Left ventricle myocardium inferior (tissue), 1 donor: ENCODE results near the gene NXPH2. TPM values are rescaled to one million over a fixed set of nuclear protein-coding genes. Genes with fewer than 3 reads are reported as not detected.

ENCODE experiments used
- DNase-seq: peaks from one replicate; pipeline ENCODE4 v3.0.0-alpha.2; 2020
- H3K27ac ChIP-seq: fragments of 200-600 bp; replicated peaks from 2 replicates; pipeline ENCODE4 v1.8.0; 2021
- H3K27me3 ChIP-seq: fragments of 200-600 bp; 2 replicates; pipeline ENCODE4 v1.8.0; 2021; ENCODE audit warnings: low read depth
- H3K36me3 ChIP-seq: fragments of 200-600 bp; 2 replicates; pipeline ENCODE4 v1.8.0; 2021
- H3K4me1 ChIP-seq: fragments of 200-600 bp; 2 replicates; pipeline ENCODE4 v1.8.0; 2021
- H3K4me3 ChIP-seq: fragments of 200-600 bp; 2 replicates; pipeline ENCODE4 v1.8.0; 2021; ENCODE audit warnings: mild to moderate bottlenecking, moderate library complexity
- H3K9me3 ChIP-seq: fragments of 200-600 bp; replicated peaks from 2 replicates; pipeline ENCODE4 v1.8.0; 2021
- CTCF ChIP-seq: fragments of 200-600 bp; IDR thresholded peaks from 2 replicates; pipeline ENCODE4 v1.8.0; 2021; ENCODE audit warnings: antibody characterized with exemption, mild to moderate bottlenecking, borderline replicate concordance
- intact Hi-C: fragments of 100-400 bp; cut with micrococcal nuclease; formaldehyde crosslinking; loops from one replicate; pipeline ENCODE4 v1.11.0; 2022
- total RNA-seq: library from RNA; stranded (reverse); fragmentation: NEBNext Ultra II Directional; extraction: Animal tissue kit (Norgen Biotek cat#: 25700); gene quantifications from one replicate; pipeline ENCODE4 v1.2.1, GENCODE V29; 2021
- donor health status: DM: no; HTN: yes; CAD: no; lungs with severe emphysema.

Gene NXPH2
- total RNA-seq, 1 donor from 2014 or later: not detected

GRCh38 chr2:138771534-138771933 lies 8.7 kb downstream of the NXPH2 start:
- Histone ChIP-seq H3K9me3 (no peaks in the 10 kb centered on the region), H3K4me1 (no peaks in the 10 kb centered on the region), H3K36me3 (no peaks in the 10 kb centered on the region), H3K27me3 (peaks cover 57% of the 10 kb centered on the region), H3K4me3 (no peak overlapping the region), H3K27ac (no peak overlapping the region)
- intact Hi-C loops: no loop called here
- TF ChIP-seq CTCF: no peak
- no peak for DNase-seq

- no peaks in the 10 kb centered on the region for H3K4me1 ChIP-seq
- no peaks in the 10 kb centered on the region for H3K36me3 ChIP-seq
- H3K4me3 ChIP-seq: no peak overlapping the region
- H3K27me3 ChIP-seq: peaks cover 29% of the 10 kb centered on the region
- no peak overlapping the region for H3K27ac ChIP-seq
- intact Hi-C loops: no loop called here
- TF ChIP-seq CTCF: no peak
- H3K9me3 ChIP-seq: no peaks in the 10 kb centered on the region
- DNase-seq: no peak
These were observed 13.1 kb downstream of the NXPH2 start for GRCh38 chr2:138767101-138767500.

GRCh38 chr2:138766464-138766863 lies 13.7 kb downstream of the NXPH2 start:
- Histone ChIP-seq H3K4me1 (no peaks in the 10 kb centered on the region), H3K27me3 (peaks cover 29% of the 10 kb centered on the region), H3K27ac (no peak overlapping the region), H3K9me3 (no peaks in the 10 kb centered on the region), H3K36me3 (no peaks in the 10 kb centered on the region), H3K4me3 (no peak overlapping the region)
- no peak for TF ChIP-seq CTCF
- intact Hi-C loops: no loop called here
- DNase-seq: no peak

- Histone ChIP-seq H3K27me3 (peaks cover 29% of the 10 kb centered on the region), H3K4me1 (no peaks in the 10 kb centered on the region), H3K27ac (no peak overlapping the region), H3K36me3 (no peaks in the 10 kb centered on the region), H3K4me3 (no peak overlapping the region), H3K9me3 (no peaks in the 10 kb centered on the region)
- intact Hi-C loops: no loop called here
- DNase-seq: no peak
- no peak for TF ChIP-seq CTCF
These were observed 16.2 kb downstream of the NXPH2 start for GRCh38 chr2:138763971-138764370.

- TF ChIP-seq CTCF: no peak
These were observed 17.7 kb downstream of the NXPH2 start for GRCh38 chr2:138762533-138762932.

GRCh38 chr2:138760676-138761075 lies 19.5 kb downstream of the NXPH2 start:
- H3K9me3 ChIP-seq: no peaks in the 10 kb centered on the region
- H3K27me3 ChIP-seq: peaks cover 21% of the 10 kb centered on the region
- no peak for DNase-seq
- H3K36me3 ChIP-seq: no peaks in the 10 kb centered on the region
- H3K4me3 ChIP-seq: no peak overlapping the region
- no peak overlapping the region for H3K27ac ChIP-seq
- intact Hi-C loops: no loop called here
- H3K4me1 ChIP-seq: no peaks in the 10 kb centered on the region
- no peak for TF ChIP-seq CTCF

More at GRCh38 chr2:138762533-138762932, 17.7 kb downstream of the NXPH2 start:
- H3K27ac ChIP-seq: no peak overlapping the region
- DNase-seq: no peak
- H3K36me3 ChIP-seq: no peaks in the 10 kb centered on the region
- peaks cover 29% of the 10 kb centered on the region for H3K27me3 ChIP-seq
- no peak overlapping the region for H3K4me3 ChIP-seq
- H3K9me3 ChIP-seq: no peaks in the 10 kb centered on the region
- intact Hi-C loops: no loop called here
- no peaks in the 10 kb centered on the region for H3K4me1 ChIP-seq
